GM18867 (cell line): ENCODE measurements around the gene REEP3.

Experiments used
- ATAC-seq: cut with Tn5 transposase; IDR thresholded peaks from one replicate; pipeline ENCODE4 v1.9.1; 2021; ENCODE audit warnings: mild to moderate bottlenecking, moderate library complexity; ENCODE audit not compliant: unreplicated experiment

The REEP3 gene

DNA sequence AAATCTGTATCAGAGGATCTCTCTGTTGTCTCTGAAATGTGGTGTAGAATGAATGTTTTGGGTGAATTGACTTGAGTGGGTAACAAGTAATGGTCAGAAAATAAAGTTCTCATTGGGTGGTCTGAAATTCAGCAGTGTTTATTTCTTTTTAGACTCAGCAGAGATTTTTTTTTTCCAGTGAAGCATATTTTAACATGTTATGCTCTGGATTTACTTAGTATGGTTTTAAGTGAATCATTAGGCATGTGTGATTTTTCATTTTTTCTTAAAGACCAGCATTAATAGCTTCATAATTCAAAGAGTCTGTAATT, 63.5 kb downstream of the REEP3 start:
- ATAC-seq: no peak

DNA sequence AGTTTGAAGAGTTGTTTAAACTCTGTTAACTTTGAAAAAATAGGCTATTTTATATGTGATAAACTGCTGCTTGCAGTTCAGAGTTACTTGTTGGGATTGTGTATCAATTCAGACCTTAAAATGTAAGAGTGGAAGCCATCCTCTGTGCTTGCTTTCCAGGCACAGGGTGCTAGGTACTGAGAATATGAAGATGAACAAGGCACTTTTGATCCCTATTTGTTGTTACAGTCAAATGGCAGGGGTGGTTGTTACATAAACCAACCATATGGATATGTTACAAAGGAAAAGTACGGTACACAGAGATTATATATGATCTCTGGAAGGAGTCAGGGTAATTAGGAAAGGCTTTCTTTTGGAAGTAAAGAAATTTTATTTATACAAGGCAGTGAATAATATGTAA, 63.8 kb downstream of the REEP3 start:
- ATAC-seq: no peak

DNA sequence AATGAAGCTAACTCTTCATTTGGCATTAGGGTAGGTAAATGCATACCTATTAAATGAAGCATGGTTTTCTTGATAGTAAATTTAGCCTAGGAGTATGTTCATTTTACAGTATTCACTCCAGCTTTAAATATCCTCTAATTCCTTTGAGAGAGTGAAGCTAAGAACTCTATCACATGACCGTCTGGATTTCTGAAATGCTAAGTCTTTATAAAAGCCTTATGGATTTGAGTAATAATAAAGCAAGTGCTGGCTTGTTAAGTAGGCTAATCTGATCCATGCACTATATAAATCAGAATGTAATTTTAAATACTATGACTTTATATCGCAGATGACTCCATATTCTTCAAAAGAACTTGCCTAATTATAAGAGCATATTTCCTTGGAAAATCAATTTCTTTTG, 64.8 kb downstream of the REEP3 start:
- ATAC-seq: no peak

DNA sequence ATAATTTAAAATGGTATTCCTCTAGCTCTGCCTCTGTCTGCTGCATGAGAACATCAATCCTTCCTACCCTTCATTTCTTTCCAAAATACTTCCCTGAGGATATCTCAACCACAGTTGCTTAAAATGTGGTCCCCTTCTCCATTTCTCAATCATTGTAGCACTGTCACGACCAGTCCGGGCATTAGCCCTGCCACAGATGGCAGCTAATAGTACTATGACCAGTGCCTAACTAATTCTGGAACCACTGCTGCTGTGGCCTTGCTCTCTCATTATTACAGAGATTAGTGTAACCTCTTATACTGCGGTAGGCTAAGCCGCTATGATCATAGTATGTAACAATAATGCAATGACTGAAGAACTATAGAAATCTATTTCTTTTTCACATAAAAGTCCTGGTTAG, 66.0 kb downstream of the REEP3 start:
- ATAC-seq: no peak

DNA sequence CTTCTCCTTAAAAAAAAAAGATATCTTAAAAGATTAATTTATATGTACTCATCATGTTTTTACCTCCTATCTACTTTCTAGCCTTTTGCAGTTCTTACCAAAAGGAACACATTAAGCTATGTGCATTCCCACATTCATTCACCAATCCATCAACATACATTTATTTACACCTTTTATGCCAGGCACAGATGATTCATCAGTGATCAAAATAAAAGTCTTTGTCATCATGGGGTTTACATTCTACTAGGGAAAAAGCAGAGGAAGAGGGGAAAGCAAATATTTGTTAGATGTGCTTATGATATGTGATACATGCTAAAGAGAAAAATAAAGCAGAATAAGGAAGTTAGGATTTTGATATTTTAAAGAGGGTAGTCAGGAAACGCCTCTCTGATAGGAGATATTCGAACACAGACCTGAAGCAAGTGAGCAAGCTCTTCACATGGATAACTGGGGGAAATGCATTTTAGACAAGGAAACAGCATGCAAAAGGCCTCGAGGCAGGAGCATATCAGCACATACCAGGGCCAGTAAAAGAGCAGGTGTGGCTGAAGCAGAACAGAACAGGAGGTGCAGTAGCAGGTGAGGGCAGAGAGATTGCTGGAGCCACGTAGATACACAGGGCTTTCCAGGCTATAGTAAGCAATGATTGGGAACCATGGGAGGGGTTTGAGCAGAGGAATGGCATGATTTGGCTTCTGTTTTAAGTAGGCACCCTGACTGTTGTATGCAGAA, 67.4 kb downstream of the REEP3 start:
- ATAC-seq: no peak

DNA sequence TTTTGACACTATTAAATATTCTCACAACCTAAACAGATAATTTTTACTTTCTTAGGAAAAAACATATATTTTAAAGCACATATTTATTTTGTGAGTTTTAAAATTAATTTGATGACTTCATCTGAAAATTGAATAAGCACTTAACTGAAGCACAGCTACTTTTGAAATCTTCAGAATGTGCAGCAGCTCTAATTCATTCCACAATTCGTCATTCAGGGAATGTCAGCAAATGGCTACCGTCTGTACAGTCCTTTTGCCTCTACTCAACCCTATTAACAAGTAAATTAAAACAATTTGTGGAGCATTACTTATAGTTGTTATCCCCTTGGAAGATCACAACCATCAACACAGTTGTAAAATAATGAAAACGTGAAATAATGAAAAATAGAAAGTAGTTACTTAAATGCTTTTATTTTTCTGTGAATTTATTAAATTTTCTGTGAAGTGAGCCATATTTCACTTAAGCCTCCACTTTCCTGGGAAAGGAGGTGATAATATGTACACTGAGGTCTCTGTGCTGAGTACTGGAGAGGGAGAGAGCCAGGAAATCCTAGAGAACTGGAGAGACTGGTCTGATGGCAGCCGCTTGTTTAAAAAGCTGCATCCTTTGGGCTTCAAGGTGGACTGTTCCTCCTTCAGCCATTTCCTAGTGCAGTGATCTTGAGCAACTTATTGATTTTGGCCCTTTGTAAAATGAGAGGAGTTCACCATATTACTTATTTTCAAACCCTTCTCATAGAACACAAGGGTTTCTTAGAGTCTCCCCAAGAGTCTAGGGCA, 70.6 kb downstream of the REEP3 start:
- no peak for ATAC-seq

DNA sequence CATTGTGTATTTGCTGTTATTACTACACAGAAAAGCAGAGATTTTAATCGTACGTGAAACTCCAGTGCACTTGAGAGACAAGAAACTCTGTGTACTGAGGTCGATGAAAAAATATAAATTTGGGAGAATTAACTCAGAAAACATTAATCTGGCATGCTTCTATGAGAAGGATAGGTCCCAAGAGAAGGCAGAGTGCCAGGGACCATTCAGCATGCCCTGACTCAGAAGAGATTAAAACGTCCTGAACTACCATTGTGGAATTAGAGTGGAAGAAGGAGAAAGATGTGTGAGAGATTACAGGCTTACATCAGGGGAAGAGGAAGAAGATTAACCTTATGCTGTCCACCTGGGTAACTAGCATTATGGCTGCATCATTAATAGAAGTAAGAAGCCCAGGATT, 72.4 kb downstream of the REEP3 start:
- ATAC-seq: no peak

DNA sequence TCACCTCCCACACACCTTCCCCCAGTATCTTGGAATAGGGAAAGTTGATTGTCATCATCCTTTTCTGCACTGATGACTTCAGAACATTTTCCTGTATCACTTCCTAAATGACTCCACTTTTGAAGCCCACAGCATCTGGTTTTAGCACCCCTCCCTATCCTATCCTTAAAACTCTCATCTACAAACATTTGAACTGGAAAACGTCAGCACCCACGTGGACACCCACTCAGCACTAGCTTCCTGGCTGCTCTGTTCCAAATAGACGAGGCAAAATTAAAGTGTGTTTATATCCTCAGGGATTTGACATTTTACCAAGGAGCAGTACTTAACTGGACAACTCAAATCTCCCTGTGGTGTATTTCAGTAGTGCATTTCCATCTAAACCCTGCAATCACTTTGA, 73.9 kb downstream of the REEP3 start:
- no peak for ATAC-seq

DNA sequence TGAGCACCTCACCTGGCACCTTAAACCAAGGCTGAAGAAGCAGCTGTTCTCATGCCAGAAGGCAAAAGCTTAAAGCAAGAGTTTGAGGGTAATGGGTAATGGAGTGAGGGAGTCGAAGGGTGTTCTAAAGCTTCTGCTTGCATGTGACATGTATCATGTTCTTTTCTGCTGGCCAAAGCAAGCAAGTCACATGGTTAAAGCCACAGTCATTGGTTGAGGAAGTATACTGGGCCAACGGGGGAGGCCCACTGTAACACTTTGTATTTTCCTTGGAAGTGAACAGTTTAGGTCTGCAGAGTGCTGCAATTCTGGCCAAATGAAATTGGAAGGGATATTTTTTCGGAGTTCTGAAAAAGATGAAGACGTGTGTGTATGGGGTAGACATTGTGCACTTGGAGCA, 75.7 kb downstream of the REEP3 start:
- no peak for ATAC-seq

DNA sequence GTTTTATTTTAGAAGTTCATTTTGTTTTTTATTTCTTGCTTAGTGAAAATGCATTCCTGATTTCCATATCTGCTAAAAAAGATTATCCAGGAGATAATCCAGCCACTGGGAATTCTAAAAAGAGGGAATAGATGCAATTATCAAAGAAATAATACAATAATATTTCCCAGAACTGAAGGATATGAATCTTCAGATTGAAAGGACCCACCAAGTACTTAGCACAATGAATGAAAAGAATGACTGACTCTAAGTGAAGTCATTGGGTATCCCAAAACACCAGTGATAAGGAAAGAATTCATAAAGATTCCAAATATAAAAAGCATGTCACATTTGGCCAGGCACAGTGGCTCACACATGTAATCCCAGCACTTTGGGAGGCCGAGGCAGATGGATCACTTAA, 79.3 kb downstream of the REEP3 start:
- ATAC-seq: no peak

DNA sequence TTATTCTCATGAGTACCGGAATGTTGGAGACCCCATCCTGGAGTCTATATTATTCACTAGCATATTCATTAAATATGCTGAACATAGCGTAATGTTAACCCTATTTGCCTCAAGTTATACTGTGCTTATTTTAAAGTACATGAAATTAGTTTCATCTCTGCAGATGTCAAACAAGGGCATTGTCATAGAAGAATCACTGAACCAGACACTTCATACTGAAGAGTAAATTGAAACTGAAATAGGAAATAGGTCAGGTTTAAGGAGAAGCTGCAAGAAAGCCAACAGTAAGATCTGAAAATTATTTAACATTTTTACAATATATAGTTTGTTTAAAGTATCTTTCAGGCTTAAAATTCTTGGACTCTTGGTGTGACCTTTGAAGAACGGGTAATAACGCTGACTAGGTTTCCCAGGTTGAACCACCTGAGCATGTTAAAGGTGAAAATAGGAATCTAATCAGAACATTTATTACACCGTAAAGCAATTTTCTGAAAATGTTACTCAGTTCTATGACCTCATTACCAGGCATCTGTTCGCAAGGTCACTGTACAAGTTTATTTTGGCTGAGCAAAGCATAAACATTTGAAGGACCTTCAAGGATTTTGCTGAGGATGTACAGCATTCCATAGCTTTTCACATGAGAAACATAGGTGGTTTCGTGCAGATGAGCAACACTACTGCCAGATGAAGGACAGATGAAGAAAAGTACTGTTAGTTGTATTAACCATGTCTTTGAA, 82.7 kb downstream of the REEP3 start:
- ATAC-seq: peak; percentile 76

DNA sequence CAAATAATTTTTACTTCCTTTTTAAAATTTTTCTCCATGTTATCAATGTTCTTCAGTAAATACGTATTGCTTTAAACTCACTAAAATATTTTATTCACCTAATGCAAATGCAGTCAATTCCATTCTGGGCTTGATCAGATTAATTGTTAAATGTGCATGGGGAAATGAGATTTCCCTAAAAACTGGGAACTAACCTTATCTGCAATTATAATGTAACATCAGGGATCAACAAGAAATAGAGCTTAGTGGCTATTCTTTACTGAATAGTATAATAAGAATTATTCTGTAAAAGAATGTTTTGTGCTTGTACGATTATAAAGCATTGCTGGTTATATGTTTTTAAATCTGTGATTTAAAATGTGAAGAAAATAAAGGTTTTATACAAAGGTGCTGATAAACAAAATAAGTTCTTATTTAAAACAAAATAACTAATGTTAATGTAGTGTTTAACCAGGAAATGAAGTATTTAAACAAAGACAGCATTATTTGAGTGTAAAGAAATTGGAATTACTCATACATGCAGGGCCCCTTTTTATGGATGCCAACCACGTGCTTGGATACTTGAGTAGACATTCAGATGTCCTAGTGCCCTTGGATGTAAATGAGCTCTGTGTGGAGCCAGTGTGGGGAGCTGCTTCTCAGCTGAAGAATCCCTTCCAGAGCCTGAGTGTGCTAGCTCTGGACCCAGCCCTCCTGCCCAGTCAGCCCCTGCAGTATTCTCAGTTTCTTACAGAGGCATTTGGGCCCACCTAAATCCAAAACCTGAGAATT, 84.2 kb downstream of the REEP3 start:
- ATAC-seq: no peak

DNA sequence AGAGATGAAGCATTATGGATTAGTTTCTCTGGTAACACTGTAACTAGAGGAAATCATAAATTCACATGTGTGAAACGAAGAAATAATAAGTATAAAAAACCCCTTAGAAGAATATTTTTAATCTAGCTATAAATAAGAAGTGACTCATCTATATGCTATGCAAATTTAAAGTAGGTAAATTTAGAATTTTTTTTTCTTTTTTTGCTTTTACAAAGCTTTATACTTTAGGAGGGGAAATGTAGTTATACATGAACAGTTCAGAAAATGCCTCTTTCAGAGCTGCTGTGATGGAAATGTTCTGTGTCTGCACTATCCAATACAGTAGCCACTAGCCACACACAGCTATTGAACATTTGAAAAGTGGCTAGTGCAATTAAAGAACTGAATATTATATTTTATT, 87.3 kb downstream of the REEP3 start:
- ATAC-seq: no peak

DNA sequence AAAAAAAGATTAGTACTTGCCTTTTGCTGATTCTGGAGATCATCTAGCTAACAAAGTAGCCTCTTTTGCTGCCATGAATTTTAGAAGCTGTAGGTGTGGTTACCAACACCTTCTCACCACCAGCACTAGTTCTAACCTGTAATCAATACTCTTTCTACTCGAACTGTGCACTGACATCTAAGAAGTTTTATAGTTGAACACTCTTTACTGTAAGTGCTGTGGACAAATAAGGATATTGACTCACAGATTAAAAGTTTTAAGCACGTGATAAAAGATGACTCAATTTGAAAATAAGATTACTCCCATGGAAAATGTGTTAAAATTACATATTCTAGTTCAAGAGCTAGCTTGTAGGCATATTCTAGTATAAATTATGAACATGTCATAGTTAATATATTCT, 89.9 kb downstream of the REEP3 start:
- ATAC-seq: no peak

DNA sequence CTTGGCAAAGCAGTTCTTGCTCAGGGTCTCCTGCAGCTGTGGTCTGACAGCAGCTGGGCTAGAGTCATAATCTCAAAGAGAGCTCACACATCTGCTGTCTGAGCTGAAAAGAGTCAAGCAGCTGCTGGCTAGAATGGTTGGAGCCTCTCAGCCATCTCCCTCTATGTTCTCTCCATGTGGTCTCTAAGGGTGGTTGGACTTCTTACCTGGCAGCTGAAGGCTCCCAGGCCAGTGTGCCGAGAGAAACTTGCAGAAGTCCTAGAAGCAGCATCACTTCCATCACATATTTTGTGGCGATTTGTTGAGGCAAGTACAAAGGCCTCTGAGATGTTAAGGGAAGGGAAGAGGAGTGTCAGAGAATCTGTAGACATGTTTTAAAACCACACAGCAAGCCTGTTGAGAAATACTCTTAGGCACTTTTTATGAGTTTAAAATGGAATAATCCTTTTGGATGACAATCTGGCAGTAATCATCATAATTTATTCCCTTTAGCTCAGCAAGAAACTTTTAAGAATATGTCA, 93.2 kb downstream of the REEP3 start:
- ATAC-seq: no peak

DNA sequence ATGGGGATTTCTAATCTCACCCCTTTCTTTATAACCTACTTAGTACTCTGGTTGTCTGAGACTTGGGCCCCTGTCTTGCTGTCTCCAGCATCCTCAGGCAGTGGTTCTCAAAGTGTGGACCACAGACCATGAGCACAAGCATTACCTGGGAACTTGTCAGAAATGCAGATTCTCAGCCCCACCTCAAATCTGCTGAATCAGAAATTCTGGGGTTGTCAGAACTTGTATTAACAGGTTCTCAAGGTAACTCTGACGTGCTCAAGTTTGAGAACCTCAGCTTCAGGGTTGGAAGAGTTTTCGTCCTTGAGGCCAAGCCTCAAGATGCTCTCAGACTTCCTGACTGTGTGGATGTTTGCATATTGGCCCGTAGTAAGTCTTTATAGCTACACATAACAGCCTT, 97.4 kb downstream of the REEP3 start:
- ATAC-seq: no peak

DNA sequence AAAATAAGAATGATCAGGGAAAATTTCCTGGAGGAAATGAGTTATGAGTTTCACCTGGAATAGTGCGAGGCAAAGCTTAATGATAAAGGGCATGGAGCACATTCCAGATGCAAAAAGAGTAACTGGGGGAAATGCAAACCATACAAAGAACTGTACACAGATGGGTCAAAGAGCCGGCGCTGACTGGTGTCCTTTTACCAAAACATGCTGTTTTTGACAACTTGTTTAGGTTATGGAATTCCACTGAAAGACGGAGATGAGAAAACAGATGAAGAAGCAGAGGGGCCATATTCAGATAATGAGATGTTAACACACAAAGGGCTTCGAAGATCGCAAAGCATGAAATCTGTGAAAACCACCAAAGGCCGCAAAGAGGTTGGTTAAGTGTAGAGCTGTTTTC, 98.2 kb downstream of the REEP3 start:
- ATAC-seq: no peak

DNA sequence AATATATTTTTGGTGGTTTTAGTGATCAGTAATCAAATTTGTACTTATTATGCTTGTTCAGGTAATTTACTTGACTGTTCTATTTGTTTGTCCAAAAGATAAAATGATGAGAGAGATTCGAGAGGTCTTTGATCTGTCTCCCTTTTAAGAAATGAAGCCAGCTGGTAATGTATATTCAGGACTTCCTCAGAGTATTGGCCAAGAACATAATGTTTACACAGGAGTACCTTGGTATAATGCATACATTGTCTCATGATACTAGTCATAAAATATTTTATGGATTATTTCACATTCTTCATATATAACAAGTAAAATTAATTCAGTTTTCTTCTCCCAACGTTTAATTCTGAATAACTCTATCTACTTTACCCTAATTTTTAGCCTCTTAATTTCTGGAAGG, 100.9 kb downstream of the REEP3 start:
- no peak for ATAC-seq

DNA sequence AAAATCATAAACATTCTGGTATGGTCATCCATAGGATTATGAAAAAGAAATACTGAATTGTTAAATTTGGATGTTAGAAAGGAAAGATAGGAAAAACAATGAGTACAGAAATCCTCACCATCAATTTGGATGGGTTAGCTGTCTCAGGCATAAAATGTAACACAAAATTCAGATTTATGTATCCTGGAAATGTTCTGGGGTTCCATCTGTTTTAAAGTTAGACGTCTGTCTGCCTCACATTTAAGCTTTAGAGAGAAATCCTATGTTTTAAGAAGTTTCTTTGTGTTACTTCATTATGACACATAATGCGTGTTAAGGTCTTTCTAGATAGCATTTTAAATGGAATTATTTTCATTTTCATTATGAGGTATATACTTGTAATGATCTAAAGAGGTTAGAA, 103.5 kb downstream of the REEP3 start:
- ATAC-seq: no peak

DNA sequence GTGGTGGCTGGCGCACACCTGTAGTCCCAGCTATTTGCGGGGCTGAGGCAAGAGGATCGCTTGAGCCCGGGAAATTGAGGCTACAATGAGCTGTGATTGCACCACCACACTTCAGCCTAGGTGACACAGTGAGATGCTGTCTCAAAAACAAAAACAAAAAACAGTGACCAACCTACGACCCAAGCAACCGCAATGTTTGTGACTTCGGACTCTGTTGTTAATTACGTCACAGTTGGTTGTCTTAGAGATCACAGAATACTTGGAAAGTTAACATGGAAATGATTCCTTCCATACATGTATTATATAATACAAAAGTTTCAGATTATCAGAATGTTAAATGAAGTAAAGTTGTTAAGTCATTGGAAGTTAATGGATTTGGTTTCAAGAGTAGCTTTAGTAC, 106.2 kb downstream of the REEP3 start:
- no peak for ATAC-seq

DNA sequence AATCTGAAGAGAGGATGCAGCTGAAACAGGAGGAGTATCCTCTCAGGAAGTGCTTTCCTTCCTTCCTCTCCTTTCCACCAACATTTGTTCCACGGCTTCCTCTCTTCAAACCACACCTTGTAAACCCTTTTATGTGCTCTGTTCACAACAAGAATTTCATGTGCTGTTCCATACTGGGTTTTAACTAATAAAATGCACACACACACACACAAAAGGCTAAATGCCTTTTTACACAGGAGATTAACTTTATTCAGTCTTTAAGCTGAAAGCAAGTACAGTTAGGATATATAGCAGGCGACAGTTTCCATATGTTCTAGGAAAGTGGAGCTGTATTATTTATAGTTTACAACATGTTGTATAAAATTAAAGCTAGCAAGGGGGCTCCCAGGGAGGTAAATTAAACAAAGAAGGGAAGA, 106.7 kb downstream of the REEP3 start:
- no peak for ATAC-seq
